ENCODE results near the gene LRP11. TPM values are rescaled to one million over a fixed set of nuclear protein-coding genes. Genes with fewer than 3 reads are reported as not detected.

The LRP11 gene
- total RNA-seq, 1 donor from 2014 or later: 0.29 TPM

GRCh38 chr6:149820506-149820905, 43.7 kb downstream of the LRP11 start:
- no peaks in the 10 kb centered on the region for H3K4me1 Mint-ChIP-seq
- H3K36me3 Mint-ChIP-seq (ENCODE audit: low read depth): no peaks in the 10 kb centered on the region
- DNase-seq: no peak
- H3K9me3 Mint-ChIP-seq: no peaks in the 10 kb centered on the region
- no peak overlapping the region for H3K4me3 Mint-ChIP-seq
- no peak for TF ChIP-seq CTCF (IDR thresholded peaks at IDR 0.05)
- ATAC-seq (ENCODE audit: low read depth): no peak
- peaks cover 1% of the 10 kb centered on the region for H3K27me3 Mint-ChIP-seq
- ChIA-PET CTCF (no interaction called here), POLR2A (interaction anchor here (0.6 to 0.7 kb wide), 2 partner anchors 58 to 95 kb away, joined by 4 to 6 read pairs; no protein-coding TSS in a partner anchor)
- intact Hi-C loops (cut with micrococcal nuclease): no loop called here
- no peak overlapping the region for H3K27ac Mint-ChIP-seq

GRCh38 chr6:149815788-149816187, 48.4 kb downstream of the LRP11 start:
- no peak for TF ChIP-seq CTCF (IDR thresholded peaks at IDR 0.05)
- ChIA-PET CTCF (interaction anchor here (1.3 kb wide), 1 partner anchor 20 kb away, joined by 3 read pairs; no protein-coding TSS in a partner anchor), POLR2A (no interaction called here)
- DNase-seq: no peak
- Mint-ChIP-seq H3K27me3 (no peaks in the 10 kb centered on the region), H3K9me3 (no peaks in the 10 kb centered on the region), H3K36me3 (ENCODE audit: low read depth) (peaks cover 17% of the 10 kb centered on the region), H3K4me1 (peaks cover 1% of the 10 kb centered on the region), H3K4me3 (no peak overlapping the region), H3K27ac (no peak overlapping the region)
- ATAC-seq (ENCODE audit: low read depth): no peak
- intact Hi-C loops (cut with micrococcal nuclease): no loop called here

GRCh38 chr6:149813351-149813750, 50.8 kb downstream of the LRP11 start:
- CTCF ChIA-PET: interaction anchor here (1.5 kb wide), 1 partner anchor 10 kb away, joined by 5 read pairs; no protein-coding TSS in a partner anchor
- no peak overlapping the region for H3K4me3 Mint-ChIP-seq
- H3K27ac Mint-ChIP-seq: no peak overlapping the region
- H3K36me3 Mint-ChIP-seq (ENCODE audit: low read depth): peaks cover 29% of the 10 kb centered on the region
- TF ChIP-seq CTCF (IDR thresholded peaks at IDR 0.05): no peak
- intact Hi-C loops (cut with micrococcal nuclease): no loop called here
- no peaks in the 10 kb centered on the region for H3K9me3 Mint-ChIP-seq
- POLR2A ChIA-PET: no interaction called here
- no peaks in the 10 kb centered on the region for H3K27me3 Mint-ChIP-seq
- ATAC-seq (ENCODE audit: low read depth) (no peak), DNase-seq (no peak)
- H3K4me1 Mint-ChIP-seq: peaks cover 1% of the 10 kb centered on the region

- POLR2A ChIA-PET: no interaction called here
- CTCF ChIA-PET: no interaction called here
Observed at GRCh38 chr6:149809798-149810197, 54.4 kb downstream of the LRP11 start.

GRCh38 chr6:149806127-149806526, 58.0 kb downstream of the LRP11 start:
- intact Hi-C loops (cut with micrococcal nuclease): no loop called here
- Mint-ChIP-seq H3K4me3 (no peak overlapping the region), H3K9me3 (no peaks in the 10 kb centered on the region), H3K36me3 (ENCODE audit: low read depth) (peaks cover 45% of the 10 kb centered on the region), H3K27me3 (no peaks in the 10 kb centered on the region), H3K4me1 (peaks cover 4% of the 10 kb centered on the region), H3K27ac (no peak overlapping the region)
- no peak for TF ChIP-seq CTCF (IDR thresholded peaks at IDR 0.05)
- ChIA-PET POLR2A (interaction anchor here (1.4 kb wide), 1 partner anchor 56 kb away, joined by 3 read pairs; the partner anchor contains the start of gene PCMT1), CTCF (no interaction called here)
- no peak for ATAC-seq (ENCODE audit: low read depth)
- no peak for DNase-seq

More at GRCh38 chr6:149809798-149810197, 54.4 kb downstream of the LRP11 start:
- H3K4me1 Mint-ChIP-seq: peaks cover 5% of the 10 kb centered on the region
- intact Hi-C loops (cut with micrococcal nuclease): no loop called here
- ATAC-seq (ENCODE audit: low read depth): no peak
- no peak overlapping the region for H3K4me3 Mint-ChIP-seq
- no peak for DNase-seq
- TF ChIP-seq CTCF (IDR thresholded peaks at IDR 0.05): no peak
- peaks cover 41% of the 10 kb centered on the region for H3K36me3 Mint-ChIP-seq (ENCODE audit: low read depth)
- no peak overlapping the region for H3K27ac Mint-ChIP-seq
- H3K9me3 Mint-ChIP-seq: no peaks in the 10 kb centered on the region
- H3K27me3 Mint-ChIP-seq: no peaks in the 10 kb centered on the region
